Spleen (tissue), 11 donors: ENCODE measurements around the gene TEKTIP1. TPM values are rescaled to one million over a fixed set of nuclear protein-coding genes. Genes with fewer than 3 reads are reported as not detected.

Experiments used
- DNase-seq: peaks from one replicate; pipeline ENCODE4 v3.0.0-alpha.2; 2020
- H3K27ac ChIP-seq, 8 donors: fragments of 200-600 bp; sonication (generic) in 7 of 8; 1 replicate in 4 of 8; 2 replicates in 4 of 8; pipeline versions ENCODE4 v1.5.0 to v1.8.0; 2016 to 2021; ENCODE audit warnings: inconsistent platforms in 4 of 8, mild to moderate bottlenecking in 4 of 8, moderate library complexity in 1 of 8
- H3K27me3 ChIP-seq, 7 donors: fragments of 200-600 bp; sonication (generic) in 6 of 7; replicated peaks in 1 of 7; 1 replicate in 4 of 7; 2 replicates in 3 of 7; pipeline versions ENCODE4 v1.5.0 to v1.8.0; 2016 to 2021; ENCODE audit warnings: inconsistent platforms in 3 of 7, mild to moderate bottlenecking in 1 of 7
- H3K36me3 ChIP-seq, 6 donors: fragments of 200-600 bp; sonication (generic) in 5 of 6; 1 replicate in 4 of 6; 2 replicates in 2 of 6; pipeline versions ENCODE4 v1.5.0 to v1.8.0; 2016 to 2021; ENCODE audit warnings: inconsistent platforms in 2 of 6
- H3K4me1 ChIP-seq, 6 donors: fragments of 200-600 bp; sonication (generic) in 5 of 6; 1 replicate in 3 of 6; 2 replicates in 3 of 6; pipeline versions ENCODE4 v1.5.0 to v1.8.0; 2016 to 2021; ENCODE audit warnings: inconsistent platforms in 3 of 6
- H3K4me3 ChIP-seq, 8 donors: fragments of 200-600 bp; sonication (generic) in 7 of 8; 1 replicate in 4 of 8; 2 replicates in 4 of 8; pipeline versions ENCODE4 v1.5.0 to v1.8.0; 2016 to 2021; ENCODE audit warnings: inconsistent platforms in 4 of 8, mild to moderate bottlenecking in 4 of 8, moderate library complexity in 2 of 8
- H3K9me3 ChIP-seq, 8 donors: fragments of 200-600 bp; sonication (generic) in 7 of 8; 1 replicate in 4 of 8; 2 replicates in 4 of 8; pipeline versions ENCODE4 v1.5.0 to v1.8.0; 2016 to 2021; ENCODE audit warnings: inconsistent platforms in 4 of 8
- CTCF ChIP-seq, 11 experiments: fragments of 200-600 bp in 7 of 11; fragments of 450-650 bp in 4 of 11; sonication (generic) in 4 of 11; IDR thresholded peaks in 8 of 11; conservative IDR thresholded peaks in 3 of 11; 1 replicate in 7 of 11; 2 replicates in 4 of 11; pipeline versions ENCODE4 v1.4.0 to v1.8.0; 2016 to 2021; ENCODE audit warnings: antibody characterized with exemption in 11 of 11, inconsistent platforms in 4 of 11, mild to moderate bottlenecking in 1 of 11
- POLR2A ChIP-seq, 3 donors: fragments of 450-650 bp; IDR thresholded peaks; one replicate each; pipeline ENCODE4 v1.5.1; 2017; ENCODE audit warnings: antibody characterized with exemption in 3 of 3, mild to moderate bottlenecking in 1 of 3
- POLR2AphosphoS5 ChIP-seq, 3 donors: sonication (generic); formaldehyde crosslinking; IDR thresholded peaks; one replicate each; pipeline ENCODE4 v1.5.1; 2017; ENCODE audit warnings: antibody characterized with exemption in 3 of 3
- WGBS, 5 donors: extraction: QIAGEN DNeasy Blood & Tissue Kit in 3 of 5; methylation state at CpG; one replicate each; pipeline versions ENCODE4 v1.1.5 to v1.1.7; 2013 to 2018; 5-methylcytosine and 5-hydroxymethylcytosine counted together
- intact Hi-C: fragments of 100-400 bp; cut with DNase I; formaldehyde crosslinking; loops from one replicate; pipeline ENCODE4 v1.15.0; 2023; ENCODE audit warnings: low total_unique reads
- polyA plus RNA-seq, 3 donors: library from polyadenylated mRNA; stranded (reverse); fragments of 200-250 nt; gene quantifications; one replicate each; pipeline ENCODE4 v1.2.1, GENCODE V29; 2013
- total RNA-seq, 7 donors: library from RNA; depleted of rRNA in 3 of 7; stranded (reverse); fragments of >200 nt in 3 of 7; fragmentation: NEBNext Ultra II Directional in 4 of 7; extraction: Animal tissue kit (Norgen Biotek cat#: 25700) in 4 of 7; gene quantifications; one replicate each; pipeline versions ENCODE4 v1.1.0 to v1.2.1, GENCODE V29; 2016 to 2021
- donor health status: healthy with polysubstance abuse.
- donor health status: DM: no; HTN: no; CAD: no; lungs with moderate emphysema.
- donor health status: DM: no; HTN: no; CAD: no.
- donor health status: Bipolar disorder and iron deficiency.
- donor health status: healthy.
- donor health status: DM: no; HTN: no; CAD: no.
- donor health status: DM: yes; HTN: yes; CAD: no.

The TEKTIP1 gene
- total and polyA plus RNA-seq, 10 donors = 1.2 to 7.4 (median 3.1) TPM; not detected in 1

- WGBS, 5 donors = 72 to 81% (median 79%) methylated on average over 21 to 22 of the region's 22 CpGs
- peaks cover 0 to 5% (median 0%) of the 10 kb centered on the region in 8 donors for H3K9me3 ChIP-seq
- peak; percentile 54 to 77 (median 55) for TF ChIP-seq POLR2AphosphoS5 (IDR thresholded peaks at IDR 0.05)
- no peak for TF ChIP-seq POLR2A (IDR thresholded peaks at IDR 0.05)
- peak overlapping the region in 6 of 8 donors; percentile 8 to 54 (median 32) for H3K27ac ChIP-seq
- intact Hi-C loops = no loop called here
- no peak overlapping the region for H3K4me3 ChIP-seq
- peaks cover 0 to 85% (median 48%) of the 10 kb centered on the region in 6 donors for H3K36me3 ChIP-seq
- DNase-seq = no peak
- H3K27me3 ChIP-seq = no peaks in the 10 kb centered on the region
- H3K4me1 ChIP-seq = peaks cover 0 to 25% (median 12%) of the 10 kb centered on the region in 6 donors
These were observed 1.3 kb upstream of the TEKTIP1 start for GRCh38 chr19:3537438-3538240.

- TF ChIP-seq POLR2AphosphoS5 (IDR thresholded peaks at IDR 0.05) (peak in 1 of 3 donors; percentile 15), POLR2A (IDR thresholded peaks at IDR 0.05) (no peak)
- Histone ChIP-seq H3K4me1 (peaks cover 0 to 25% (median 12%) of the 10 kb centered on the region in 6 donors), H3K27me3 (no peaks in the 10 kb centered on the region), H3K4me3 (no peak overlapping the region), H3K9me3 (peaks cover 0 to 5% (median 0%) of the 10 kb centered on the region in 8 donors), H3K36me3 (peaks cover 0 to 85% (median 43%) of the 10 kb centered on the region in 6 donors), H3K27ac (peak overlapping the region in 2 of 8 donors; percentile 26 to 42)
- 81 to 90% (median 87%) methylated on average over 22 to 25 of the region's 25 CpGs for WGBS, 5 donors
- intact Hi-C loops = no loop called here
- DNase-seq = no peak
These were observed 580 bp upstream of the TEKTIP1 start for GRCh38 chr19:3538258-3538929.

- H3K27ac ChIP-seq = no peak overlapping the region
- H3K4me1 ChIP-seq = peaks cover 0 to 27% (median 12%) of the 10 kb centered on the region in 6 donors
- WGBS, 5 donors = 92 to 100% (median 97%) methylated on average over 1 of the region's 1 CpG
- peaks cover 0 to 85% (median 34%) of the 10 kb centered on the region in 6 donors for H3K36me3 ChIP-seq
- peaks cover 0 to 5% (median 0%) of the 10 kb centered on the region in 8 donors for H3K9me3 ChIP-seq
- TF ChIP-seq POLR2AphosphoS5 (IDR thresholded peaks at IDR 0.05) (no peak), CTCF (IDR thresholded peaks at IDR 0.05 in 8 of 11, conservative IDR thresholded peaks at IDR 0.05 in 3 of 11) (no peak), POLR2A (IDR thresholded peaks at IDR 0.05) (no peak)
- no peak for DNase-seq
- no peak overlapping the region for H3K4me3 ChIP-seq
- intact Hi-C loops = no loop called here
- H3K27me3 ChIP-seq = no peaks in the 10 kb centered on the region
These were observed 763 bp downstream of the TEKTIP1 start for GRCh38 chr19:3539756-3540118.

GRCh38 chr19:3543150-3544057 is 4.4 kb downstream of the TEKTIP1 start:
- H3K4me3 ChIP-seq = no peak overlapping the region
- DNase-seq = no peak
- intact Hi-C loops = no loop called here
- H3K27ac ChIP-seq = peak overlapping the region in 1 of 8 donors; percentile 17
- 89 to 95% (median 90%) methylated on average over 24 to 47 of the region's 47 CpGs for WGBS, 5 donors
- H3K9me3 ChIP-seq = peaks cover 0 to 5% (median 0%) of the 10 kb centered on the region in 8 donors
- H3K4me1 ChIP-seq = peaks cover 0 to 30% (median 11%) of the 10 kb centered on the region in 6 donors
- TF ChIP-seq POLR2AphosphoS5 (IDR thresholded peaks at IDR 0.05) (peak in 2 of 3 donors; percentile 27 to 52), POLR2A (IDR thresholded peaks at IDR 0.05) (no peak)
- H3K36me3 ChIP-seq = peaks cover 0 to 86% (median 36%) of the 10 kb centered on the region in 6 donors
- H3K27me3 ChIP-seq = no peaks in the 10 kb centered on the region

GRCh38 chr19:3544058-3544376 is 5.0 kb downstream of the TEKTIP1 start:
- DNase-seq = no peak
- WGBS, 5 donors = 89 to 91% (median 91%) methylated on average over 8 to 9 of the region's 9 CpGs; no CpG with 5 or more reads in 1 of the 5 donors
- no peaks in the 10 kb centered on the region for H3K27me3 ChIP-seq
- H3K4me1 ChIP-seq = peaks cover 0 to 36% (median 15%) of the 10 kb centered on the region in 6 donors
- H3K4me3 ChIP-seq = no peak overlapping the region
- peaks cover 0 to 5% (median 0%) of the 10 kb centered on the region in 8 donors for H3K9me3 ChIP-seq
- H3K36me3 ChIP-seq = peaks cover 0 to 86% (median 38%) of the 10 kb centered on the region in 6 donors
- peak in 1 of 3 donors; percentile 3 for TF ChIP-seq POLR2AphosphoS5 (IDR thresholded peaks at IDR 0.05)
- TF ChIP-seq CTCF (IDR thresholded peaks at IDR 0.05 in 8 of 11, conservative IDR thresholded peaks at IDR 0.05 in 3 of 11) = no peak
- TF ChIP-seq POLR2A (IDR thresholded peaks at IDR 0.05) = no peak
- intact Hi-C loops = no loop called here
- H3K27ac ChIP-seq = no peak overlapping the region
